Panc1 (cell line): Measurements from ENCODE around the gene SYNPO. TPM values are rescaled to one million over a fixed set of nuclear protein-coding genes. Genes with fewer than 3 reads are reported as not detected.

Experiments
- ATAC-seq: fragments of 200-7000 bp; cut with Tn5 transposase; 2 replicates; pipeline ENCODE4 v1.9.1; 2020; ENCODE audit warnings: mild to moderate bottlenecking, moderate library complexity
- BruUV-seq: library from RNA; stranded (reverse); fragments of 400-500 nt; replicated peaks from 2 replicates; lab custom pipeline; 2021; lab: Mats Ljungman, UMichigan
- CTCF ChIA-PET: fragments of 300-600 bp; sonication (Branson Sonifier 250); formaldehyde crosslinking; loops from one replicate; lab custom pipeline; 2022; ENCODE audit warnings: antibody characterized with exemption; lab: Charles Lee
- POLR2A ChIA-PET: fragments of 300-600 bp; sonication (Branson Sonifier 250); formaldehyde crosslinking; loops from one replicate; lab custom pipeline; 2022; ENCODE audit warnings: antibody characterized with exemption; lab: Charles Lee
- DNase-seq: peaks from one replicate; pipeline ENCODE4 v3.0.0-alpha.2; 2010; ENCODE audit warnings: low read depth, low spot score
- H3K27ac ChIP-seq: 2 replicates; pipeline ENCODE4 v1.5.1; 2011; ENCODE audit warnings: mild to moderate bottlenecking, low read length, inconsistent platforms
- H3K27me3 ChIP-seq: fragments of 200-500 bp; sonication (Bioruptor generic); 2 replicates; pipeline ENCODE4 v1.6.0; 2014; ENCODE audit warnings: low read length, inconsistent platforms; ENCODE audit not compliant: control insufficient read depth, insufficient read depth
- H3K36me3 ChIP-seq: fragments of 200-500 bp; sonication (Bioruptor generic); 2 replicates; pipeline ENCODE4 v1.5.1; 2014; ENCODE audit warnings: inconsistent platforms, mild to moderate bottlenecking, low read length, moderate library complexity; ENCODE audit not compliant: control insufficient read depth, insufficient read depth
- H3K4me1 ChIP-seq: 2 replicates; pipeline ENCODE4 v1.5.1; 2011; ENCODE audit warnings: inconsistent platforms, mild to moderate bottlenecking, low read length, moderate library complexity; ENCODE audit not compliant: control insufficient read depth, insufficient read depth
- H3K4me3 ChIP-seq, 2 experiments: 2 replicates each; pipeline ENCODE4 v1.5.1; 2011 to 2012; ENCODE audit warnings: low read depth in 2 of 2, low read length in 2 of 2, mild to moderate bottlenecking in 2 of 2, inconsistent platforms in 1 of 2, moderate library complexity in 1 of 2
- H3K9me3 ChIP-seq: fragments of 200-500 bp; sonication (Bioruptor generic); 2 replicates; pipeline ENCODE4 v1.5.1; 2014; ENCODE audit warnings: low read depth, mild to moderate bottlenecking, inconsistent platforms, low read length, moderate library complexity; ENCODE audit not compliant: control insufficient read depth, insufficient read depth
- CTCF ChIP-seq: fragments of 450-650 bp; IDR thresholded peaks from 2 replicates; pipeline ENCODE4 v1.5.1; 2017; ENCODE audit warnings: mild to moderate bottlenecking
- POLR2AphosphoS5 ChIP-seq: IDR thresholded peaks from 2 replicates; pipeline ENCODE4 v1.6.1; 2012; ENCODE audit warnings: mild to moderate bottlenecking, low read depth, low read length, moderate library complexity
- REST ChIP-seq, 2 experiments: IDR thresholded peaks; 2 replicates each; pipeline ENCODE4 v1.6.1; 2011 to 2012; ENCODE audit warnings: low read depth in 2 of 2, control low read depth in 1 of 2, low read length in 1 of 2, mild to moderate bottlenecking in 1 of 2, moderate library complexity in 1 of 2; ENCODE audit not compliant: insufficient read depth in 1 of 2
- SIN3A ChIP-seq: IDR thresholded peaks from 2 replicates; pipeline ENCODE4 v1.6.1; 2012; ENCODE audit warnings: low read depth, mild to moderate bottlenecking, low read length, moderate library complexity, borderline replicate concordance; ENCODE audit not compliant: insufficient read depth
- TCF7L2 ChIP-seq: IDR thresholded peaks from 2 replicates; pipeline ENCODE4 v1.6.1; 2011; ENCODE audit warnings: mild to moderate bottlenecking, low read depth, low read length, inconsistent platforms
- in situ Hi-C: cut with HindIII; loops from 2 replicates; pipeline ENCODE4 v1.10.0; 2016; ENCODE audit warnings: low sequenced_read_pairs, low pct_unique_long_range_greater_than_20kb
- intact Hi-C: fragments of 100-400 bp; cut with micrococcal nuclease; formaldehyde crosslinking; loops from one replicate; pipeline ENCODE4 v1.10.0; 2022; ENCODE audit not compliant: unreplicated experiment
- total RNA-seq: library from RNA; stranded (reverse); gene quantifications from one replicate; pipeline ENCODE4 v1.2.1, GENCODE V29; 2021; ENCODE audit not compliant: unreplicated experiment

The SYNPO gene
- total RNA-seq, 1 experiment from 2014 or later, result 82.8 TPM

- ATAC-seq (no peak), DNase-seq (no peak)
- BruUV-seq, result no TSS peak
Measured at GRCh38 chr5:150638488-150639376, 1.7 kb upstream of the SYNPO start.

GRCh38 chr5:150639377-150639692 lies 1.1 kb upstream of the SYNPO start:
- CTCF ChIA-PET, result no interaction called here
- H3K4me3 ChIP-seq, result no peak overlapping the region
- TF ChIP-seq REST (IDR thresholded peaks at IDR 0.05; ENCODE audit: insufficient read depth in 1 of 2, low read depth in 2 of 2, low read length in 1 of 2) (no peak), SIN3A (no peak), CTCF (no peak), TCF7L2 (no peak), POLR2AphosphoS5 (no peak)
- intact Hi-C loops (no loop called here), in situ Hi-C loops (no loop called here)
- peaks cover 94% of the 10 kb centered on the region for H3K4me1 ChIP-seq
- ATAC-seq (no peak), DNase-seq (no peak)
- H3K9me3 ChIP-seq, result no peaks in the 10 kb centered on the region
- H3K27ac ChIP-seq, result peak overlapping the region; percentile 97
- H3K27me3 ChIP-seq, result no peaks in the 10 kb centered on the region
- POLR2A ChIA-PET, result interaction anchor here (0.6 kb wide), 1 partner anchor 18 kb away, joined by 3 read pairs; no protein-coding TSS in a partner anchor
- no peaks in the 10 kb centered on the region for H3K36me3 ChIP-seq
- BruUV-seq, result no TSS peak

More at GRCh38 chr5:150638488-150639376, 1.7 kb upstream of the SYNPO start:
- Histone ChIP-seq H3K4me3 (no peak overlapping the region), H3K4me1 (peaks cover 93% of the 10 kb centered on the region), H3K27me3 (no peaks in the 10 kb centered on the region), H3K27ac (peak overlapping the region; percentile 97), H3K36me3 (no peaks in the 10 kb centered on the region), H3K9me3 (no peaks in the 10 kb centered on the region)
- POLR2A ChIA-PET, result interaction anchor here (0.6 kb wide), 1 partner anchor 17 kb away, joined by 3 read pairs; no protein-coding TSS in a partner anchor
- intact Hi-C loops, result no loop called here
- in situ Hi-C loops, result no loop called here
- CTCF ChIA-PET, result no interaction called here
- TF ChIP-seq POLR2AphosphoS5, result no peak
- no peak for TF ChIP-seq CTCF
- TF ChIP-seq TCF7L2, result no peak
- TF ChIP-seq REST (IDR thresholded peaks at IDR 0.05; ENCODE audit: insufficient read depth in 1 of 2, low read depth in 2 of 2, low read length in 1 of 2), result no peak
- no peak for TF ChIP-seq SIN3A
